ENCODE results near the gene GNA15.
"Not testable (repeated sequence)": the region's sequence is repeated elsewhere in the genome, so short reads cannot be mapped to it uniquely, and the experiment has no call there.

The GNA15 gene

DNA sequence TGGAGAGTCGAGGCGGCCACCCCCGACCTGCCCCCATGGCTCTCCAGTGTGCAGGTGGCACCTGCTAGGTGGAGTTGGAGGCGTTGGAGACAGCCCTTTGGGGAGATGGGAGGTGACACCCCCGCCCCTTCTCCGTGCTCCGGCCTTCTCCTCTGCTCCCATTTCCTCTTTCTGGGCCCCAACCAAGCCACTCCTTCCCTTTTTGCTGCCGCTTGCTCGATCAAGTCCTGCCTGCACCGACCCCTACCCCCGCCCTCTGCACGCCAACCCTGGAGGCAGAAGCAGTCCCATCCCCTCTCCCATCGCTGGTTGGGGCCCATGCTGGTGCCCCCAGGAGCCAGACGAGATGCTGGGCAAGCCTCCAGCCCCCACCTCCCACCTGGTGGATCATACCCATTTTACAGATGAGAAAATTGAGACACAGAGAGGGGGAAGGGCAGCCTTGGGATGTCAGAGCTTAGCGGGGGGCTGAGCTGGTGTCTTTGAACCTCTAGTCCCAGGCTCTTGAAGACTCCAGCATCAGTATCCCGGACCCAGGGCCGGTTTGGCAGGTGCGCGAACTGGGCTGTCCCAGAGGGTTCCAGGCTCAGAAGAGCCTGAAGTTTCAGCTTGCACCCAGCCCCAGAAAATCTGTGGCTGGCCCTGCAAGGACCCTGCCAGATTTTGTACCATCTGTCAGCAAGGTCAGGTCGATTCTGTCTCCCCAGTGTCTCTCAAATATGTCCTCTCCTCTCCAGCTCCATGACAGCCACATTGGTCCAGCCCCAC, 10.3 kb downstream of the GNA15 start:
- no peak overlapping the region for H3K9ac ChIP-seq (ENCODE audit: low read length)
- H3K36me3 ChIP-seq (ENCODE audit: insufficient read depth, low read length) = no peaks in the 10 kb centered on the region
- H3K27me3 ChIP-seq (ENCODE audit: control insufficient read depth in 1 of 2, insufficient read depth in 2 of 2, low read length in 2 of 2) = peaks cover 0 to 11% of the 10 kb centered on the region in 2 donors
- H3K9me3 ChIP-seq (ENCODE audit: low read length) = no peaks in the 10 kb centered on the region
- peaks cover 4% of the 10 kb centered on the region for H3K4me1 ChIP-seq (ENCODE audit: insufficient read depth, low read length)
- no peak overlapping the region for H3K27ac ChIP-seq (ENCODE audit: low read depth, low read length)
- no peak overlapping the region for H3K4me3 ChIP-seq (ENCODE audit: low read depth in 1 of 2, low read length in 2 of 2)

- H3K9me3 ChIP-seq (ENCODE audit: low read length) = no peaks in the 10 kb centered on the region
- no peak overlapping the region for H3K27ac ChIP-seq (ENCODE audit: low read depth, low read length)
- no peak overlapping the region for H3K9ac ChIP-seq (ENCODE audit: low read length)
- peaks cover 1% of the 10 kb centered on the region for H3K4me1 ChIP-seq (ENCODE audit: insufficient read depth, low read length)
- no peak overlapping the region for H3K4me3 ChIP-seq (ENCODE audit: low read depth in 1 of 2, low read length in 2 of 2)
- H3K27me3 ChIP-seq (ENCODE audit: control insufficient read depth in 1 of 2, insufficient read depth in 2 of 2, low read length in 2 of 2) = peaks cover 0 to 11% of the 10 kb centered on the region in 2 donors
- no peaks in the 10 kb centered on the region for H3K36me3 ChIP-seq (ENCODE audit: insufficient read depth, low read length)
These were observed 10.9 kb downstream of the GNA15 start for GRCh38 chr19:3146677-3147100.

DNA sequence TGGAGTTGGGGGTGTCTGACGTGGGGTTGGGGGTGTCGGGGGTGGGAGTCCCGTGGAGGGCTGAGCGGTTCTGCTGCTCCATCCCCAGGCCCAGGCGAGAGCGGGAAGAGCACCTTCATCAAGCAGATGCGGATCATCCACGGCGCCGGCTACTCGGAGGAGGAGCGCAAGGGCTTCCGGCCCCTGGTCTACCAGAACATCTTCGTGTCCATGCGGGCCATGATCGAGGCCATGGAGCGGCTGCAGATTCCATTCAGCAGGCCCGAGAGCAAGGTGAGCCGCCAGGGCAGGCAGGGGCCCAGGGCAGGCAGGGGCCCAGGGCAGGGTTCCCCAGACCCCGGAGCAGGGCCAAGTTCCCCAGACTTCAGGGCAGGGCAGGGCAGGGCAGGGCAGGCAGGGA, 12.7 kb downstream of the GNA15 start:
- H3K9ac ChIP-seq (ENCODE audit: low read length) = no peak overlapping the region
- H3K27ac ChIP-seq (ENCODE audit: low read depth, low read length) = no peak overlapping the region
- H3K4me3 ChIP-seq (ENCODE audit: low read depth in 1 of 2, low read length in 2 of 2) = no peak overlapping the region
- no peaks in the 10 kb centered on the region for H3K9me3 ChIP-seq (ENCODE audit: low read length)
- H3K27me3 ChIP-seq (ENCODE audit: control insufficient read depth in 1 of 2, insufficient read depth in 2 of 2, low read length in 2 of 2) = peaks cover 0 to 11% of the 10 kb centered on the region in 2 donors
- no peaks in the 10 kb centered on the region for H3K4me1 ChIP-seq (ENCODE audit: insufficient read depth, low read length)
- H3K36me3 ChIP-seq (ENCODE audit: insufficient read depth, low read length) = no peaks in the 10 kb centered on the region

- no peak overlapping the region for H3K9ac ChIP-seq (ENCODE audit: low read length)
- H3K27me3 ChIP-seq (ENCODE audit: control insufficient read depth in 1 of 2, insufficient read depth in 2 of 2, low read length in 2 of 2) = peaks cover 0 to 11% of the 10 kb centered on the region in 2 donors
- H3K4me1 ChIP-seq (ENCODE audit: insufficient read depth, low read length) = no peaks in the 10 kb centered on the region
- H3K4me3 ChIP-seq (ENCODE audit: low read depth in 1 of 2, low read length in 2 of 2) = no peak overlapping the region
- no peaks in the 10 kb centered on the region for H3K9me3 ChIP-seq (ENCODE audit: low read length)
- H3K36me3 ChIP-seq (ENCODE audit: insufficient read depth, low read length) = no peaks in the 10 kb centered on the region
- no peak overlapping the region for H3K27ac ChIP-seq (ENCODE audit: low read depth, low read length)
These were observed 13.3 kb downstream of the GNA15 start for GRCh38 chr19:3149089-3149488.

- peaks cover 0 to 11% of the 10 kb centered on the region in 2 donors for H3K27me3 ChIP-seq (ENCODE audit: control insufficient read depth in 1 of 2, insufficient read depth in 2 of 2, low read length in 2 of 2)
- no peaks in the 10 kb centered on the region for H3K4me1 ChIP-seq (ENCODE audit: insufficient read depth, low read length)
- no peak overlapping the region for H3K9ac ChIP-seq (ENCODE audit: low read length)
- no peak overlapping the region for H3K4me3 ChIP-seq (ENCODE audit: low read depth in 1 of 2, low read length in 2 of 2)
- H3K36me3 ChIP-seq (ENCODE audit: insufficient read depth, low read length) = no peaks in the 10 kb centered on the region
- no peaks in the 10 kb centered on the region for H3K9me3 ChIP-seq (ENCODE audit: low read length)
- H3K27ac ChIP-seq (ENCODE audit: low read depth, low read length) = no peak overlapping the region
These were observed 14.0 kb downstream of the GNA15 start for GRCh38 chr19:3149526-3150505.

GRCh38 chr19:3150739-3151329, 15.0 kb downstream of the GNA15 start:
- Histone ChIP-seq H3K9me3 (ENCODE audit: low read length) (no peaks in the 10 kb centered on the region), H3K9ac (ENCODE audit: low read length) (no peak overlapping the region), H3K4me1 (ENCODE audit: insufficient read depth, low read length) (no peaks in the 10 kb centered on the region), H3K36me3 (ENCODE audit: insufficient read depth, low read length) (no peaks in the 10 kb centered on the region), H3K4me3 (ENCODE audit: low read depth in 1 of 2, low read length in 2 of 2) (no peak overlapping the region), H3K27ac (ENCODE audit: low read depth, low read length) (no peak overlapping the region), H3K27me3 (ENCODE audit: control insufficient read depth in 1 of 2, insufficient read depth in 2 of 2, low read length in 2 of 2) (peaks cover 0 to 11% of the 10 kb centered on the region in 2 donors)

GRCh38 chr19:3151563-3152418, 16.0 kb downstream of the GNA15 start:
- Histone ChIP-seq H3K4me3 (ENCODE audit: low read depth in 1 of 2, low read length in 2 of 2) (no peak overlapping the region), H3K36me3 (ENCODE audit: insufficient read depth, low read length) (no peaks in the 10 kb centered on the region), H3K27ac (ENCODE audit: low read depth, low read length) (no peak overlapping the region), H3K9ac (ENCODE audit: low read length) (no peak overlapping the region), H3K9me3 (ENCODE audit: low read length) (no peaks in the 10 kb centered on the region), H3K27me3 (ENCODE audit: control insufficient read depth in 1 of 2, insufficient read depth in 2 of 2, low read length in 2 of 2) (peaks cover 0 to 11% of the 10 kb centered on the region in 2 donors), H3K4me1 (ENCODE audit: insufficient read depth, low read length) (no peaks in the 10 kb centered on the region)

GRCh38 chr19:3152419-3152780, 16.6 kb downstream of the GNA15 start:
- Histone ChIP-seq H3K9me3 (ENCODE audit: low read length) (no peaks in the 10 kb centered on the region), H3K27me3 (ENCODE audit: control insufficient read depth in 1 of 2, insufficient read depth in 2 of 2, low read length in 2 of 2) (peaks cover 0 to 11% of the 10 kb centered on the region in 2 donors), H3K27ac (ENCODE audit: low read depth, low read length) (no peak overlapping the region), H3K36me3 (ENCODE audit: insufficient read depth, low read length) (no peaks in the 10 kb centered on the region), H3K9ac (ENCODE audit: low read length) (no peak overlapping the region), H3K4me1 (ENCODE audit: insufficient read depth, low read length) (no peaks in the 10 kb centered on the region), H3K4me3 (ENCODE audit: low read depth in 1 of 2, low read length in 2 of 2) (no peak overlapping the region)

DNA sequence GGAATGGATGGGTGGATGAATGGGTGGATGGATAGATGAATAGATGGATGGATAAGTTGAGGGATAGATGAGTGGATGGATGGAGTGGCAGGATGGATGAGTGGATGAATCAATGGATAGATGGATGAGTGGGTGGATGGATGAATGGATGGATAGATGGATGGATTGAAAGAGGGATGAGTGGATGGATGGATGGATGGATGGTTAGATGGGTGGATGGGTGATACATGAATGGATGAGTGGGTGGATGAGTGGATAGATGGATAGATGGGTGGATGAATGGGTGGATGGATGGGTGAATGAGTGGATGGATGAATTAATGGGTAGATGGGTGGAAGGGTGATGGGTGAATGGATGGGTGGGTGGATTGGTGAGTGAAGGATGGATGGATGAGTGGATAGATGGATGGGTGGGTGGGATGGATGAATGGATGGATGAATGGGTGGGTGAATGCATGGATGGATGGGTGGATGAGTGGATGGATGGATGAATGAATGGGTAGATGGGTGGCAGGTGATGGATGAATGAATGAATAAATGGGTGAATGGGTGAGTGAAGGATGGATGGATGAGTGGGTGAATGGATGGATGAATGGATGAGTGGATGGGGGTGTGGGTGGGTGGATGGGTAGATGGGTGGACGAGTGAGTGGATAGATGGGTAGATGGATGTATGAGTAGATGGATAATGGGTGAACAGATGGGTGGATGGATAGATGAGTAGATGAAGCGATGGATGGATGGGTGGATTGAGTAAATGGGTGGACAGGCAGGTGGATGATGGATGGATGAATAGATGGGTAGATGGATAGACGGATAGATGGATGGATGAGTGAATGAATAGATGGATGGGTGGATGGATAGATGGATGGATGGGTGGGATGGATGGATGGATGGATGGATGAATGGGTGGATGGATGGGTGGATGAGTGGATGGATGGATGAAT, 17.7 kb downstream of the GNA15 start:
- no peak overlapping the region for H3K27ac ChIP-seq (ENCODE audit: low read depth, low read length)
- H3K36me3 ChIP-seq (ENCODE audit: insufficient read depth, low read length) = no peaks in the 10 kb centered on the region

DNA sequence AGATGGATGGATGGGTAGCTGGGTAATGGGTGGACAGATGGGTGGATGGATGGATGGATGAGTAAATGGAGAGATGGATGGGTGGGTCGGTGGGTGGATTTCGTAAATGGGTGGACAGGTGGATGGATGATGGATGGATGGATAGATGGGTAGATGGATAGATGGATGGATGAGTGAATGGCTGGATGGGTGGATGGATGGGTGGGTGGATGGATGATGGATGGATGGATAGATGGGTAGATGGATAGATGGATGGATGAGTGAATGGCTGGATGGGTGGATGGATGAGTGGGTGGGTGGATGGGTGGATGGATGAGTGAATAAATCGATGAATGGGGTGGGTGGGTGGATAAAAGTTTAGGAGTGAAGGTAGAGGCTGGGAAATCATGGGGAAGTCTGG, 18.6 kb downstream of the GNA15 start:
- H3K27me3 ChIP-seq (ENCODE audit: control insufficient read depth in 1 of 2, insufficient read depth in 2 of 2, low read length in 2 of 2) = peaks cover 0 to 11% of the 10 kb centered on the region in 2 donors
- H3K4me3 ChIP-seq (ENCODE audit: low read depth in 1 of 2, low read length in 2 of 2); H3K9me3 ChIP-seq (ENCODE audit: low read length); H3K36me3 ChIP-seq (ENCODE audit: insufficient read depth, low read length); H3K4me1 ChIP-seq (ENCODE audit: insufficient read depth, low read length); H3K9ac ChIP-seq (ENCODE audit: low read length); H3K27ac ChIP-seq (ENCODE audit: low read depth, low read length): not testable (repeated sequence)

More for the DNA sequence above, 17.7 kb downstream of the GNA15 start:
- H3K9ac ChIP-seq (ENCODE audit: low read length) = no peak overlapping the region
- no peak overlapping the region for H3K4me3 ChIP-seq (ENCODE audit: low read depth in 1 of 2, low read length in 2 of 2)
- H3K9me3 ChIP-seq (ENCODE audit: low read length) = no peaks in the 10 kb centered on the region
- H3K4me1 ChIP-seq (ENCODE audit: insufficient read depth, low read length) = no peaks in the 10 kb centered on the region
- H3K27me3 ChIP-seq (ENCODE audit: control insufficient read depth in 1 of 2, insufficient read depth in 2 of 2, low read length in 2 of 2) = peaks cover 0 to 11% of the 10 kb centered on the region in 2 donors
